ENCODE measurements around the gene MEGF8.

Gene MEGF8

DNA sequence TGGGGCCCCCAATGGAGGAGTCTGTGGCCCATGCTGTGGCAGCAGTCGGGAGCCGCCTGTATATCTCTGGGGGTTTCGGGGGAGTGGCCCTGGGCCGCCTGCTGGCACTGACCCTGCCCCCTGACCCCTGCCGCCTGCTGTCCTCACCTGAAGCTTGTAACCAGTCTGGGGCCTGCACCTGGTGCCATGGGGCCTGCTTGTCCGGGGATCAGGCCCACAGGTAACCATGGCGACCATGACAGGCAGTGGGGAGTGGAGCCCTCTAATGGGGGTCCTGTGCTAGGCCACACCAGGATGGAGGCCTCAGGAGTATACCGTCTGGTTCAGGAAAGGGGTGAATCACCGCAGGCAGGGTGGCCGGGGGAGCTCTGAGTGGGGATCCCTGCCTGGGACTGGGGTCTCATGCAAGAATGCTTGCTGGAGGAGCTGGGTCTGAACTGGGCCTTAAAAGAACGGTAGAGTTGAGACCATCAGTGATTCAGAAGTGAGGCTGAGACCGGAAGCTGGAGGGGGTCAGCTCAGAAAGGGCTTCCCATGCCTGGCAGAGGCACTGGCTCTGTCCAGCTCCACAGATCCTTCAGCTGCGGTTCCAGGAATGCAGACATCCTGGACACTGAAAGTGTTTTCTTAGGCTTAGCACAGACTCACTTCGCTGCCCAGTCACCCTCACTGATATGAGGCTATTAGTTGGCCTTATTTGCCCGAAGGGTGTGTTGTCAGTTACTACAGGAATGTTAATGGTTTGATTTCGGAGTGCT lies 35.5 kb downstream of the MEGF8 start:
- no peak for DNase-seq

DNA sequence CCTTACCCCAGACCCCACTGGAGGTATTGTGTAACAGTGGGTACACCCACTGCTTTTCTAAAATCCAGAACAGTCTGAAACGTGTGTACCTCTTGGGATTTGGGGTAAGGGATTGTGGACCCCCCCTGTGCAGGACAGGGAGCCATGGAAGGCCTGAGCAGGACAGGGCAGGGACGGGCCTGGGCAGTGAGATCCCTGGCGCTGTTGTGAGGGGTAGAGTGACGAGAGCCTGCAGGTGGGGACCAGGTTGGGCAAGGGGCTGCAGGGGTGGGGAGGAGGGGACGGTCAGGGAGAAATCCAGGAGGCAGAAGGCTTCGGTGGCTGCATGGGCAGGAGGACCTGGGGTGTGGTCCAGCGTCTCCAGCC lies 36.1 kb downstream of the MEGF8 start:
- DNase-seq = no peak

DNA sequence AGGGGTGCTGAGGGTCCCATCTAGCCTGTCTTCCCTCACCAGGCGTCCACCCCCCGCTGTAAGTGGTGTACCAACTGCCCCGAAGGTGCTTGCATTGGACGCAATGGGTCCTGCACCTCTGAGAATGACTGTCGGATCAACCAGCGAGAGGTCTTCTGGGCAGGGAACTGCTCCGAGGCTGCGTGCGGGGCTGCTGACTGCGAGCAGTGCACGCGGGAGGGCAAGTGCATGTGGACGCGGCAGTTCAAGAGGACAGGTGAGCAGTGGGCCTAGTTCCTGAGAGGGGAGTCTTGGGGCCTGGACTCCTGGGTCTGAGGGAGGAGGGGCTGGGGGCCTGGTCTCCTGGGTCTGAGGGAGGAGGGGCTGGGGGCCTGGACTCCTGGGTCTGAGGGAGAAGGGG lies 36.9 kb downstream of the MEGF8 start:
- no peak for DNase-seq

DNA sequence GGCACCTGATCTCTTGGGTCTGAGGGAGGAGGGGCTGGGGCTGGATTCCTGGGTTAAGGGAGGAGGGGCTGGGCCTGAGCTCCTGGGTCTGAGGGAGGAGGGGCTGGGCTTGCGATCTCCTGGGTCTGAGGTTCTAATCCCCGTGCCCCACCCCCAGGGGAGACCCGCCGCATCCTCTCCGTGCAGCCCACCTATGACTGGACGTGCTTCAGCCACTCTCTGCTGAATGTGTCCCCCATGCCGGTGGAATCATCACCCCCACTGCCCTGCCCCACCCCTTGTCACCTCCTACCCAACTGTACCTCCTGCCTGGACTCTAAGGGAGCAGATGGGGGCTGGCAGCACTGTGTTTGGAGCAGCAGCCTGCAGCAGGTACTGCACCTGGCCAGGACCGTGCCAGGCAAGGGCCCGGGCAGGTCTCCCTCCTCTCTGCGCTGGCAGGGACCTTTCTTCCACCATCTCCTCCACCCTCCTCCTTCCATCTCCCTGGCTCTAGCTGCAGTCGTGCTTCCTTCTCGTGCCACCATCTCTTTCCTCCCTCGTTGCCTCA lies 37.5 kb downstream of the MEGF8 start:
- DNase-seq = no peak

DNA sequence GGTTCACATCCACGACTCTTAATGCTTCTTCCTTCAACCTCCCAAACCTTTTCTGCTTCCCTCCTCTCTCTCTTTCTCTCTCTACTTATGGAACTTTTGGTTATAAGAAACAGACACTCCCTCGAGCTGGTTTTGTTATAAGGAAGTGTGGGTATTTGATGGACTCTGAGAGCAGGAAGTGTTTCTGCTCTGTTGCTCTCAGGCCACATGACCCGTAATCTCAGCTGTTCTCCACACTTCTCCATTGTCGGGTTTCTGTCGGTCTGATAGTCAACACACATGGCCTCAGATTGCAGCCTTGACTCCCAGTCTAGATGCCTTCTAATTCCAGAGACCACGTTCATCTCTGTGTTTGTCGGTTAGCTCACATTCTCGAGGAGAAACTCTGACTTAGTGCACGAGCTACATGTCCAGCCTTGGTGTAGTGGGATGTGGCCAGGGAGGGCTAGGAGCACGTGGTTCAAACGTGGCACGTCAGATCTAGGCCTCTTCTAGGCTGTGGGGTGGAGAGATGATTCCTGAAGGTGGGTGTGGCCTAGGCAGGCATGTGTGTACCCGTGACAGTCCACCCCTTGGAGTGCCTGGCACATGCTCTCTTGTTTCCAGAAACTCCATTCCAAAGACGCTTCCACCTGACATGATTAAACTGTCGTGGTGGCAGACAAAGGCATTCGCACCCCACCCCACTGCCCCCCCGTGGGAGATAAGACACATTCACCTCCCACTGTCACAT lies 38.3 kb downstream of the MEGF8 start:
- DNase-seq = peak; percentile 37

DNA sequence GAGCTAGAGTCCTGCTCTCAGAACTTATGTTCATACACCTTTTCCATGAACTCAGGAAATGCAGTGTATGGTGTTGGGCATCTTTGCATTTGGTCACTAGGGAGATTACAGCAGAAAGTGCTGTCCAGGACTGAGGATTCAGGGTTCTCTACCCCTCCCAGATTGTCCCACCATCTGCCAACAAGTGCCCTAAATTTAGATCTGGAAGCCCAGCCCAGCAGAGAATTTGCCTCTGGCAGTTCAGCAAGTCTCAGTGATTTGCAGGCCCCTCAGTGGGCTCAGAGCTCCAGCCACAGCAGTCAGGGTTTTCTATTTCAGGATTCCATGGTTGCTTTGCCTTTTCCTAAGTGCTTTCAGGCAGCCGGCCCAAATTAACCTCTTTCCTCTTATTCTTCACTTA lies 41.2 kb downstream of the MEGF8 start:
- DNase-seq = no peak

DNA sequence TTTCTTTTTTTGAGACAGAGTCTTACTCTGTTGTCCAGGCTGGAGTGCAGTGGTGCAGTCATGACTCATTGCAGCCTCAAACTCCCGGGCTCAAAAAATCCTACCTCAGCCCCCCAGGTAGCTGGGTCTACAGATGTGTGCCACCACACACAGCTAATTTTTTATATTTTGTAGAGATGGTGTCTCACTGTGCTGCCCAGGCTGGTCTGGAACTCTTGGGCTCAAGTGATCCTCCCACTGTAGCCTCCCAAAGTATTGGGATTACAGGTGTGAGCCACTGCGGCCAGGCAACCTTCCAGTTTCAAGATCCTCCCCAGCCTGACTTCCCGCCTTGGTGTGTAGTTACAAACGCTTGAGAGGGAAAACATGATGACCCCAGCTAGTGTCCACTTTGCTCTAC lies 42.5 kb downstream of the MEGF8 start:
- no peak for DNase-seq

DNA sequence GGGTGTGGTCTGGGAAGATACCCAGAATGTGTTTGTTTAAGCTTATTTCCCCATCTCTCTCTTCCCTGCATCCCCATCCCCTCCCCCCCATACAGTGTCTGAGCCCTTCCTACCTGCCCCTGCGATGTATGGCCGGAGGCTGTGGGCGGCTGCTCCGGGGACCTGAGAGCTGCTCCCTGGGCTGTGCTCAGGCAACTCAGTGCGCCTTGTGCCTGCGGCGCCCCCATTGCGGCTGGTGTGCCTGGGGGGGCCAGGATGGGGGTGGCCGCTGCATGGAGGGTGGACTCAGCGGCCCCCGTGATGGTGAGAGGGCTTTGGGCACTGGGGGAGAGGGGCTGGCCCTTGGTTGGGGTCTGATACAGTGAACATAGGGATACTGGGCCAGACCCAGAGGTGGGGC lies 42.9 kb downstream of the MEGF8 start:
- DNase-seq = no peak

DNA sequence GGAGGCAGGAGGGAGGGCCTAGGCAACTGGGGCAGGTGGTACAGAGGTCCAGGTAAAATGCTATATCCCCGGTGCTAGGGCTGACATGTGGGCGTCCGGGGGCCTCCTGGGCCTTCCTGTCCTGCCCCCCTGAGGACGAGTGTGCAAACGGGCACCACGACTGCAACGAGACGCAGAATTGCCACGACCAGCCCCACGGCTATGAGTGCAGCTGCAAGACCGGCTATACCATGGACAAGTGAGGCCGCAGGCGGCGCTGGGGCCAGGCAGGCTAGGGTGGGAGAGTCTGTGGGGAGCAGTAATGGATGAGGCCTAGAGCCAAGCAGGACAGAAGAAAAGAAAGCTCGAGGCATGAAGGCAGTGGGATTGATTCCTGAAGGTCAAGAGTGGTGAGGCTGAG lies 43.3 kb downstream of the MEGF8 start:
- no peak for DNase-seq

DNA sequence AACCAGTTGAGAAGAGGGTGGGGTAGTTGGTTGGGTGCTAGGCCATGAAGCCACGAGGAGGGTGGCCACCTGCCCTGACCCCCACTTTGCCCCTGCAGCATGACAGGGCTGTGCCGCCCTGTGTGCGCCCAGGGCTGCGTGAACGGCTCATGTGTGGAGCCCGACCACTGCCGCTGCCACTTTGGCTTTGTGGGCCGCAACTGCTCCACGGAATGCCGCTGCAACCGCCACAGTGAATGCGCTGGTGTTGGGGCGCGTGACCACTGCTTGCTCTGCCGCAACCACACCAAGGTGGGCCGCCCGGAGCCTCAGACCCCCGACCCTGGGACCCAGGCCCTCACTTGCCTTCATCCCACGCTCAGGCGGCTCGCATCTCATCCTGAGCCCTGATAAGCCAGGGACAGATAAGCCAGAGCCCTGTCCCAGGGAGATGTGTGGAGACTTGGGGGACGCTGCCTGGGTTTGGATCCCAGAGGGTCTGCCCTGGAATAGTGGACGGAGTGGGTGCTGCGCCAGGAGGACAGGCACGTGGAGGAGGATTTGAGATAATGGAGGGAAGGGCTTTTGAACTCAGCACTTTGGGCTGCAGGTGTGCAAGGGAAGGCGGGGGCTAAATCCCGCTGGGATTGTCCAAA lies 44.1 kb downstream of the MEGF8 start:
- DNase-seq = no peak

DNA sequence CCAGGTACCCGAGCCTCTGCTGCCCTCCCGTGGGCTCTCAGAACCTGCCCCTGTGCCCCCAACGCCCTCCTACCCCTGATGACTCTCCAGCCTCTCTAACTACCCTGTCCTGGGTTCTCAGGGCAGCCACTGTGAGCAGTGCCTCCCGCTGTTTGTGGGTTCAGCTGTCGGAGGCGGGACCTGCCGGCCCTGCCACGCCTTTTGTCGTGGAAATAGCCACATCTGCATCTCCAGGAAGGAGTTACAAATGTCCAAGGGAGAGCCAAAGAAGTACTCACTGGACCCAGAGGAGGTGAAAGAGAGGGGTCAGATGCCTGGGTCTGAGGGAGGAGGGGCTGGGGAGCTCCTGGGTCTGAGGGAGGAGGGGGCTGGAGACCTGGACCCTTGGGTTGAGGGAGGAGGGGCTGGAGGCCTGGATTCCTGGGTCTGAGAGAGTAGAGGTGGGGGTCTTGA lies 44.7 kb downstream of the MEGF8 start:
- no peak for DNase-seq

DNA sequence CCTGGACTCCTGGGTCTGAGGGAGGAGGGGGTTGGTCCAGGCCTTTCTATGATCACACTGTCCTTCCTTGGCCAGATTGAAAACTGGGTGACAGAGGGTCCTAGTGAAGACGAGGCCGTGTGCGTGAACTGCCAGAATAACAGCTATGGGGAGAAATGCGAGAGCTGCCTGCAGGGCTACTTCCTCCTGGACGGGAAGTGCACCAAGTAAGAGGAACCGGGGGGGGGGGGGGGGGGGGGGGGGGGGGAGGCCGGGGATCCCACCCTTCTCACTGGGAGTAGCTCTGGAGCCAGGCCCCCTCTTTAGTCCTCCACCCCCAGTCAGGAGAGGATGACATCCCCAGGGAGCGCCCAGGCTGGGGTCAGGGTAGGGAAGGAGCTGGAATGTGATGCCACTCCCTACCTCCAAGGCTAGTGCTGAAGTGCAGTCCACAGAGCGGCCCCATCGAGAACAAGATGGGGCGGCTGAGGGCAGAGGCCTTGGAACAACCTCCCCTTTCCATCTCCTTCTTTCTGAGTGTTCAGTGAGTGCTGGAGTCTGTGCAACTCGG lies 45.3 kb downstream of the MEGF8 start:
- DNase-seq = no peak

DNA sequence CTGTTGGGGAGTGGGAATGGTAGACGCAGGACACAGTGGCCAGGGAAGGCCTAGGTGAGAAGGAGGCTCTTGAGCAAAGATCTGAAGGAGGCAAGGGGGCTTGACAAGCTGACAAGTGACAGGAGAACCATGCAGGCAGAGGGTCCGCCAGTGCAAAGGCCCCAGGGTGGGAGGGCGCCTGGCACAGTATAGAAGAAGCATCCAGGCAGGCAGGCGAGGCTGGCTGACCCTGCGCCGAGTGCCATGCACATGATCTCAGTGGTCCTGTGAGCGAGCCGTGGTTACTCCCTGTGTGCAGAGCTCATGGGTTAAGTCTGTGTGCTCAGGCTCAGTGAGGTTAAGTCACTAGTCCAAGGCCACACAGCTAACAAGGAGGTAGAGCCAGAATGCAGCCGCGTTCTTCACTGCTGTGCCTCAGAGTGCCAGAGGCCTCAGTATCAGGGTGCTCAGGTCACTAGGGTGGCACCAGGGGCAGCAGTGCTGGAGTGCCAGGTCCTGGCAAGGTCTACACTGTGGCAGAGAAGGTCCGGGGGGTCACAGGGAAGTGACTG lies 49.5 kb downstream of the MEGF8 start:
- no peak for DNase-seq

DNA sequence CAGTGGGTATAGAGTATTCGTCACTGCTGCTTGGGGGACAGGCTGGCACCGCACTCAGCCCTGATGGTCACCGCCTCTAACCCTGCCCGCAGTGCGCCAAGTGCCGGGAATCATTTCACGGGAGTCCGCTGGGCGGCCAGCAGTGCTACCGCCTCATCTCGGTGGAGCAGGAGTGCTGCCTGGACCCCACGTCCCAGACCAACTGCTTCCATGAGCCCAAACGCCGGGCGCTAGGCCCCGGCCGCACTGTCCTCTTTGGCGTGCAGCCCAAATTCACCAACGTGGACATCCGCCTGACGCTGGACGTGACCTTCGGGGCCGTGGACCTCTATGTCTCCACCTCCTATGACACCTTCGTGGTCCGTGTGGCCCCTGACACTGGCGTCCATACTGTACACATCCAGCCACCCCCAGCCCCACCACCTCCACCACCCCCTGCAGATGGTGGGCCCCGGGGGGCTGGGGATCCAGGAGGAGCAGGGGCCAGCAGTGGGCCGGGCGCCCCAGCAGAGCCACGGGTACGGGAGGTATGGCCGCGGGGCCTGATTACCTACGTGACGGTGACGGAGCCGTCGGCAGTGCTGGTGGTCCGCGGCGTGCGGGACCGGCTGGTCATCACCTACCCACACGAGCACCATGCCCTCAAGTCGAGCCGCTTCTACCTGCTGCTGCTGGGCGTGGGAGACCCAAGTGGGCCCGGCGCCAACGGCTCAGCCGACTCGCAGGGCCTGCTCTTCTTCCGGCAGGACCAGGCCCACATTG lies 50.2 kb downstream of the MEGF8 start:
- DNase-seq = no peak

DNA sequence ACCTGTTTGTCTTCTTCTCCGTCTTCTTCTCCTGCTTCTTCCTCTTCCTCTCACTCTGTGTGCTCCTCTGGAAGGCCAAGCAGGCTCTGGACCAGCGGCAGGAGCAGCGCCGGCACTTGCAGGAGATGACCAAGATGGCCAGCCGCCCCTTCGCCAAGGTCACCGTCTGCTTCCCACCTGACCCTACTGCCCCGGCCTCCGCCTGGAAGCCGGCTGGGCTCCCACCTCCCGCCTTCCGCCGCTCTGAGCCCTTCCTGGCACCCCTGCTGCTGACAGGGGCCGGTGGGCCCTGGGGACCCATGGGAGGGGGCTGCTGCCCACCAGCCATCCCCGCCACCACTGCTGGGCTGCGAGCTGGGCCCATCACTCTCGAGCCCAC lies 50.7 kb downstream of the MEGF8 start:
- no peak for DNase-seq

DNA sequence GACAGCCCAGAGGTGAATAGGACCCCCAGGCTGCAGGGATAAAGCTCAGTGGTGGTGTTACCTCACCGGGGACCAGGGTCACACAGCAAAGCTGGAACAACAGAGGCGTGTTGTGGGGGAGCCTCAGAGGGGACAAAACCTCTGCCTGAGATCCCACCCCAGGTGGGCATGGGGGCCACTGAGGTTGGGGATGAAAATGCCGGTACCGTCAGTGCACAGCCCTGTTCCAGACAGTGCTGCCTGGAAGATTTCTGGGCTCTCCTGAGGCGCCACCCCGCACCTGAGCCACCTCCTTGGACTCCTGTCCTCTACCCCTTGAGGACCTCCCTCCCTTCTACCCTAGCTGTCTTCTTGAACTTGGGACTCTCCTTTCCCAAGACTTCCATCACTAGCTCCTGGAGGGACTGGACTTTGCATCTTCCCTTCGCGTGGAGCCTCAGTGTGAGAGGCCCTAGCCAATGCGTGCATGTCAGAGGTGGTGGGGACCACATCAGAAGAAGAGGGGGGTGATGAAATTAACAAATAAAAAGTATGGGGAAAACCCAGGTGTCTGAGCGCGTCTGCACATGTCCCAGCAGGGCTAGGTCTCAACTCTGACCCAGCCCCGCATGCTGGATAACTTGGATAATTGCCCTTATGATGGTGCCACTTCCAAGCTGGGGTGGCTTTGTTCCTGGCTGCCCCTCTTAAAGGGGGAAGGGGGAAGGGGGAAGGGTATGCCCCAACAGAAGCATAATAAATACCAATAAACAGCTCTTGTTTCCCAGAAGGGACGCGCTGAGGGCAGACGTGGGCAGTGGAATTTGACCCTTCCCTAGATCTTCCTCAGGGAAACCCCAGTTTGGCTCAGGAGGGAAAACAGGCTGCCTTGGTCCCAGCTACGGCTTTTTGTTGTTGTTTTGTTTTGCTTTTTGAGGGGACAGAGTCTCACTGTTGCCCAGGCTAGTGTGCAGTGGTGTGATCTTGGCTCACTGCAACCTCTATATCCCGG lies 53.1 kb downstream of the MEGF8 start:
- no peak for DNase-seq

DNA sequence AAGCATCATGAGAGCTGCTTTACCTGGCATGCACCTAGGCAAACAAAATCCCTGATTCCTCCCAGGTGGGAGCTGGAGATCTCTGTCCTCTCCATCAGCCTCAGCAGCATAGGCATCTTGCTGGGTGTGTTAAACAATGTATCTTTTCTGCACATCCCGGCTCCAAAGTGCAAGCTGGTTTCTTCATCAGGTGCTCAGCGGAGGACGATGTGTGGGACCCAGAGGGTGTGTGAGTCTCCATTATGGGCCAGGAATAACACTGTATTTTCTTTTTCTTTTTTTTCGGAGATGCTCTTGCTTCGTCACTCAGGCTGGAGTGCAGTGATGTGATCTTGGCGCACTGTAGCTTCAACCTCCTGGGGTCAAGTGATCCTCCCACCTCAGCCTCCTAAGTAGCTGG lies 54.7 kb downstream of the MEGF8 start:
- no peak for DNase-seq

DNA sequence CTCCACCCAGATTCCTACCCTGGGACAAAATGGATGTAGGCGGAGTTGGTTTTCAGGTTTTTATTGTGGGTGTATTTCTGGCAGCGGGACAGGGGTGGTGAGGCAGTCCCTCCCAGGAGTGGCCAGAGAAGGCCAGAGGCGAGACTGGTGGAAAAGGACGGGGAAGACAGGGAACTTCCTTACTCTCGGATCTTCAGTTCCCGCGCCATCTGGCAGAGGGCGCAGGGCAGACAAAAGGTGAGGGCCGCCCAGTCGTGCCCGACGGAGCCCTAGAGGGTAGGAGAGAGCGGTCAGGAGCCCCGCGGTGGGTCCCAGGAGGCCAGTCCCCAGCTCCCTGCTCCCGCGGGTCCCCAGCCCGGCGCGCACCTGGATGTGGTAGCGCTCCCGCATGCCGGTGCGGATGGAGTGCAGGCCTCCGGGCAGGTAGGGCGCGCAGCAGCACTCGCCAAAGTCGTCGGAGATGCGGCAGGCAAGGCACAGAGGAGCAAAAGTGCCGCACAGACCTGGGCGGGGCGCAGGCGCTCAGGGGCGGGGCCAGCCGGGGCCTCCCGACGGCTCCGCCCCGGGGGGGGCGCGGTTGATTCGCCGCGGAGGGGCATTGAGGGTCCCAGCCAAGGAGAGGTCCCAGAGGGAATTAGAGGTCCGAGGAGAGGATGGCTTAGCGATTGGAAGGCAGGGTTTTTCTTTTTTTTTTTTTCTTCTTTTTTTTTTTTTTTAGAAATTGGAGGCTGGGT lies 61.7 kb downstream of the MEGF8 start:
- DNase-seq = peak; percentile 70

DNA sequence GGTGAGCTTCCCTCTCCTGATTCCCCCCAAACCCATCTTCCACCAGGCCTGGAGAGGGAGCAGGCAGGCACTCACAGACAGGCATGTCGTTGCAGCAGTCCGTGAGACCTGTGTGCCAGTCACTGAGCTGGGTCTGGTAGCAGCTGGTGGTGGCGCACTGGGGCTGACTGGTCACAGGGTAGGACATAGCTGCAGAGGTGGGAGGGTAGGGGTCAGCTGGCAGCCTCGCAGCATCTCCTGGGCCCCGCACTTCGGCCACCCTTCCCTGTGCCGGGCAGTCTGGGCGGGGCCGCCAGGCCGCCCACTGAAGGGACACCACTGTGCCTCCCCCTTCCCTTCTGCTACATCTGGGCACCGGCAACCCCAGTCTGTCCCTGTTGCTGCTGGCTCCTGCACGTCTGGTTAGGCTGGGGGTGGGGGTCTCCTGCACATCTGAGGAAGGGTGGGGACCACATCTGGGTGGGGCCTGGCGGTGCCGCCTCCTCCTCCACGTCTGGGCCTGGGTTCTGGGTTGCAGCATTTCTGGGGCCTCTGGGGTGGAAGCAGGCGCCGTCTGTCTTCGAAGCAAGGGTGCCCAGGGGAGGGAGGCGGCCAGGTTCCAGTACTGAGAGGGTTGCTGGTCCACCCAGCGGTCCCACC lies 63.5 kb downstream of the MEGF8 start:
- no peak for DNase-seq

DNA sequence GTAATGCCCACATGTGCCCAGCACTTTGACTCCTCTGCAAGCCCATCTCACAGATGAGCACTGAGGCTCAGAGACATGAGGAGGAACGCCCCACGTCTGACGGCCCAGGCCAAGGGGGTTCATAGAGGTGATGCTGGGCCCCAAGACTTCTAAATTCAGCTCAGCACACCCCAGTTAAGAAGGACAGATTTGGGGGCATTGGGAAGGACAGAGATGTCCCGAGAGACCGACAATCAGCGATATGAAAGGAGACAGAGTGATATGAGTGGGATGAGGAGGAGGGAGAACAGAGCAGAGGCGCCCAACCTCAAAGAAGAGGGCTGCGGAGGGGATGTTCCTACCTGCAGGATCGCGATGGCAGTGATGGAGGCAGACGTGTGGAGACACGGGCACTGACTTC lies 64.5 kb downstream of the MEGF8 start, which contains the start of gene CNFN:
Gene CNFN, minus strand, starts transcription at position 399 of the 400 bp plus-strand sequence. CDS start 1,260 bp downstream, outside the sequence.
- no peak for DNase-seq
